HEK293 (cell line): ENCODE measurements around the gene ADGRG7.
A peak's percentile ranks its signal among the peaks of the same experiment; 100 is the strongest.

Source experiments
- CTCF ChIA-PET: fragments of 350-600 bp; formaldehyde crosslinking; extraction: SDS; loops from one replicate; lab custom pipeline; 2021; ENCODE audit warnings: antibody characterized with exemption; lab: Yijun Ruan, JAX
- POLR2A ChIA-PET: fragments of 300-600 bp; formaldehyde crosslinking; extraction: SDS; loops from one replicate; lab custom pipeline; 2020; ENCODE audit warnings: antibody characterized with exemption, inconsistent platforms; lab: Yijun Ruan, JAX
- H3K27ac ChIP-seq: fragments of 200-500 bp; sonication (Bioruptor generic); 2 replicates; pipeline ENCODE4 v1.5.1; 2014; ENCODE audit warnings: low read depth, low read length, control low read depth, inconsistent platforms; ENCODE audit errors: extremely low read depth
- H3K36me3 ChIP-seq, 2 experiments: fragments of 200-500 bp in 1 of 2; sonication (Bioruptor generic) in 1 of 2; 1 replicate in 1 of 2; 2 replicates in 1 of 2; pipeline ENCODE4 v1.5.1; 2014 to 2017; ENCODE audit warnings: inconsistent platforms in 2 of 2, low read length in 2 of 2; ENCODE audit not compliant: control insufficient read depth in 2 of 2, insufficient read depth in 1 of 2
- H3K4me1 ChIP-seq: fragments of 200-500 bp; sonication (Bioruptor generic); 2 replicates; pipeline ENCODE4 v1.5.1; 2014; ENCODE audit warnings: mild to moderate bottlenecking, low read length, inconsistent platforms; ENCODE audit not compliant: control insufficient read depth, insufficient read depth
- H3K4me3 ChIP-seq: 2 replicates; pipeline ENCODE4 v1.5.1; 2011; ENCODE audit warnings: low read depth, mild to moderate bottlenecking, control low read depth, low read length, moderate library complexity
- H3K9me3 ChIP-seq: fragments of 200-500 bp; sonication (Bioruptor generic); 2 replicates; pipeline ENCODE4 v1.5.1; 2014; ENCODE audit warnings: low read depth, low read length, inconsistent platforms; ENCODE audit not compliant: control insufficient read depth, insufficient read depth
- GLIS2 ChIP-seq: fragments of 450-650 bp; formaldehyde crosslinking; IDR thresholded peaks from 2 replicates; pipeline ENCODE4 v1.5.1; 2016; ENCODE audit warnings: missing biosample characterization, missing genetic modification characterization
- HIC1 ChIP-seq: fragments of 450-650 bp; formaldehyde crosslinking; IDR thresholded peaks from 2 replicates; pipeline ENCODE4 v1.5.1; 2016; ENCODE audit warnings: missing biosample characterization, missing genetic modification characterization
- HOXD13 ChIP-seq: sonication (generic); formaldehyde crosslinking; IDR thresholded peaks from 2 replicates; pipeline ENCODE4 v1.8.0; 2022; ENCODE audit warnings: missing genetic modification reagents, borderline replicate concordance
- PRDM6 ChIP-seq: fragments of 450-650 bp; formaldehyde crosslinking; IDR thresholded peaks from 2 replicates; pipeline ENCODE4 v1.5.1; 2017; ENCODE audit warnings: missing biosample characterization, missing genetic modification characterization
- SCRT1 ChIP-seq: fragments of 450-650 bp; formaldehyde crosslinking; IDR thresholded peaks from 2 replicates; pipeline ENCODE4 v1.5.1; 2016; ENCODE audit warnings: missing biosample characterization, missing genetic modification characterization, borderline replicate concordance
- SCRT2 ChIP-seq: fragments of 450-650 bp; formaldehyde crosslinking; IDR thresholded peaks from 2 replicates; pipeline ENCODE4 v1.5.1; 2016; ENCODE audit warnings: missing biosample characterization, missing genetic modification characterization
- SP2 ChIP-seq: fragments of 450-650 bp; formaldehyde crosslinking; IDR thresholded peaks from 2 replicates; pipeline ENCODE4 v1.5.1; 2016; ENCODE audit warnings: missing biosample characterization, missing genetic modification characterization
- TCF7L2 ChIP-seq: IDR thresholded peaks from 2 replicates; pipeline ENCODE4 v1.6.1; 2011; ENCODE audit warnings: low read depth, mild to moderate bottlenecking, inconsistent platforms, low read length, moderate library complexity, borderline replicate concordance
- ZBTB20 ChIP-seq: fragments of 450-650 bp; formaldehyde crosslinking; IDR thresholded peaks from 2 replicates; pipeline ENCODE4 v1.5.1; 2016; ENCODE audit warnings: missing biosample characterization, missing genetic modification characterization
- ZNF114 ChIP-seq: fragments of 450-650 bp; formaldehyde crosslinking; IDR thresholded peaks from 2 replicates; pipeline ENCODE4 v1.5.0; 2017; ENCODE audit warnings: missing biosample characterization, missing genetic modification characterization
- ZNF140 ChIP-seq: fragments of 450-650 bp; formaldehyde crosslinking; IDR thresholded peaks from 2 replicates; pipeline ENCODE4 v1.5.1; 2016; ENCODE audit warnings: missing biosample characterization, missing genetic modification characterization
- ZNF202 ChIP-seq: fragments of 450-650 bp; formaldehyde crosslinking; IDR thresholded peaks from 2 replicates; pipeline ENCODE4 v1.5.1; 2016; ENCODE audit warnings: missing biosample characterization, missing genetic modification characterization, borderline replicate concordance
- ZNF324 ChIP-seq: fragments of 450-650 bp; formaldehyde crosslinking; IDR thresholded peaks from 2 replicates; pipeline ENCODE4 v1.5.1; 2016; ENCODE audit warnings: missing biosample characterization, missing genetic modification characterization
- ZNF335 ChIP-seq: fragments of 450-650 bp; formaldehyde crosslinking; conservative IDR thresholded peaks from 2 replicates; pipeline ENCODE4 v1.5.1; 2016; ENCODE audit warnings: missing biosample characterization, missing genetic modification characterization
- ZNF341 ChIP-seq: fragments of 450-650 bp; formaldehyde crosslinking; IDR thresholded peaks from 2 replicates; pipeline ENCODE4; 2016; ENCODE audit warnings: low read depth, missing biosample characterization, missing genetic modification characterization
- ZNF391 ChIP-seq: fragments of 450-650 bp; formaldehyde crosslinking; IDR thresholded peaks from 2 replicates; pipeline ENCODE4 v1.5.1; 2016; ENCODE audit warnings: low read depth, missing biosample characterization, missing genetic modification characterization, borderline replicate concordance
- ZNF548 ChIP-seq: fragments of 450-650 bp; formaldehyde crosslinking; IDR thresholded peaks from 2 replicates; pipeline ENCODE4 v1.5.1; 2016; ENCODE audit warnings: missing biosample characterization, missing genetic modification characterization
- ZNF549 ChIP-seq: fragments of 450-650 bp; IDR thresholded peaks from 2 replicates; pipeline ENCODE4 v1.5.1; 2018; ENCODE audit warnings: missing biosample characterization, missing genetic modification characterization, mild to moderate bottlenecking, inconsistent platforms, moderate library complexity
- ZNF629 ChIP-seq: fragments of 450-650 bp; formaldehyde crosslinking; IDR thresholded peaks from 2 replicates; pipeline ENCODE4 v1.5.1; 2017; ENCODE audit warnings: missing biosample characterization, missing genetic modification characterization
- ZNF660 ChIP-seq: fragments of 450-650 bp; IDR thresholded peaks from 2 replicates; pipeline ENCODE4 v1.5.1; 2018; ENCODE audit warnings: missing biosample characterization, mild to moderate bottlenecking, missing genetic modification characterization
- ZNF768 ChIP-seq: fragments of 450-650 bp; formaldehyde crosslinking; IDR thresholded peaks from 2 replicates; pipeline ENCODE4 v1.5.1; 2018; ENCODE audit warnings: missing biosample characterization, mild to moderate bottlenecking, missing genetic modification characterization
- ZSCAN23 ChIP-seq: fragments of 450-650 bp; formaldehyde crosslinking; IDR thresholded peaks from 2 replicates; pipeline ENCODE4 v1.5.1; 2016; ENCODE audit warnings: missing biosample characterization, missing genetic modification characterization
- TF ChIP-seq, protein P1 (sequence below): fragments of 450-650 bp; IDR thresholded peaks from 2 replicates; pipeline ENCODE4 v1.5.1; 2018; ENCODE audit warnings: missing biosample characterization, mild to moderate bottlenecking, missing genetic modification characterization
- TF ChIP-seq, protein P2 (sequence below): fragments of 450-650 bp; formaldehyde crosslinking; IDR thresholded peaks from 2 replicates; pipeline ENCODE4 v1.5.1; 2016; ENCODE audit warnings: missing biosample characterization, missing genetic modification characterization
- TF ChIP-seq, protein P3 (sequence below): sonication (generic); formaldehyde crosslinking; IDR thresholded peaks from 2 replicates; pipeline ENCODE4 v1.8.1; 2022; ENCODE audit warnings: mild to moderate bottlenecking, moderate library complexity, missing genetic modification reagents

Gene ADGRG7

DNA sequence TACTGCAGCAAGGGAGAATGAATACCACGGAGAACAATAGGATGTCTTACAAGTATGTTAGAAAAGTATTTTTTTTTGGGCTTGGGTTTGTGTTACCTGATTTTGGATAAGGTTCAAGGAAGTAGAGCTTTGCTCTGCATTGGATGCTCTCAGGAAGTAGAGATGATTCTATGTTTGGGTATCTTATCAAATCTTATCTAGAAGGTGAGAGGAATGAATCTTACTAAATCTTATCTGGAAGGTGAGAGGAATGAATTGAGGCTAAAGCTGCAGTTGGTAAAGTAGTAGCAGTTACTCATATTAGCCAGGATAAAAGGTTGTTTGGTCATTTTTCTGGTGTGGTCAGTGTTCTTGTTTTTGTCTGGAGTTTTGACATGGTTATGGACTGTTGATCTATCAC lies 117.3 kb downstream of the ADGRG7 start:
- H3K4me1 ChIP-seq: no peaks in the 10 kb centered on the region
- no peak overlapping the region for H3K4me3 ChIP-seq
- CTCF ChIA-PET: interaction anchor here (0.5 to 1.4 kb wide), 4 partner anchors 9 to 895 kb away, joined by 3 to 4 read pairs (median 3); no protein-coding TSS in a partner anchor
- no peak overlapping the region for H3K27ac ChIP-seq
- H3K36me3 ChIP-seq: peaks cover 25 to 75% of the 10 kb centered on the region in 2 experiments
- no peaks in the 10 kb centered on the region for H3K9me3 ChIP-seq
- POLR2A ChIA-PET: interaction anchor here (2.9 kb wide), 1 partner anchor 18 kb away, joined by 9 read pairs; the partner anchor contains the start of gene TFG
- TF ChIP-seq SP2 (tag by site-specific recombination) (no peak), ZNF391 (tag by site-specific recombination) (no peak), HOXD13 (no peak), GLIS2 (tag by site-specific recombination) (no peak), HIC1 (tag by site-specific recombination) (no peak), TCF7L2 (no peak), ZNF140 (tag by site-specific recombination) (no peak), PRDM6 (tag by site-specific recombination) (no peak)
- TF ChIP-seq, protein P1, sequence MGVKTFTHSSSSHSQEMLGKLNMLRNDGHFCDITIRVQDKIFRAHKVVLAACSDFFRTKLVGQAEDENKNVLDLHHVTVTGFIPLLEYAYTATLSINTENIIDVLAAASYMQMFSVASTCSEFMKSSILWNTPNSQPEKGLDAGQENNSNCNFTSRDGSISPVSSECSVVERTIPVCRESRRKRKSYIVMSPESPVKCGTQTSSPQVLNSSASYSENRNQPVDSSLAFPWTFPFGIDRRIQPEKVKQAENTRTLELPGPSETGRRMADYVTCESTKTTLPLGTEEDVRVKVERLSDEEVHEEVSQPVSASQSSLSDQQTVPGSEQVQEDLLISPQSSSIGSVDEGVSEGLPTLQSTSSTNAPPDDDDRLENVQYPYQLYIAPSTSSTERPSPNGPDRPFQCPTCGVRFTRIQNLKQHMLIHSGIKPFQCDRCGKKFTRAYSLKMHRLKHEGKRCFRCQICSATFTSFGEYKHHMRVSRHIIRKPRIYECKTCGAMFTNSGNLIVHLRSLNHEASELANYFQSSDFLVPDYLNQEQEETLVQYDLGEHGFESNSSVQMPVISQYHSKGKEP (tag by site-specific recombination): no peak

DNA sequence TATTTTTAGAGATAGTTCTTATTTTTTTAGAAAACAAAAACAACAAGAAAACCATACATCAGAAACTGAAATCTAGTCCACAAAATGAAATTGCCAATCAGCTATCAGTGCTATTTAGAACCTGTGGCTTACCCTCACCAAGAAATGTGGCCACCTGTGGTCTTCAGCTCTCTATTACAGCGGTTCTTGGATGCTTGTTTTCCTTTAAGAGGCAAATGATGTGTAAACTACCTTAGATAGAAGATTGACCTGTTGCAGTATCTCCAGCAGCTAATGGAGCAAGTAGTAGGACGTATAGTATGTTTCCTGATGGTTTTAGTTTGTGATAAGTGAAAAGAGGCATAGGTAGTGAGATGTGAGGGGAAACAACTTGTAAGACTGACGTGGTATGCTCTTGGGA lies 121.1 kb downstream of the ADGRG7 start:
- Histone ChIP-seq H3K4me3 (no peak overlapping the region), H3K36me3 (peaks cover 18 to 70% of the 10 kb centered on the region in 2 experiments), H3K27ac (no peak overlapping the region), H3K4me1 (no peaks in the 10 kb centered on the region), H3K9me3 (no peaks in the 10 kb centered on the region)
- CTCF ChIA-PET: no interaction called here
- no peak for TF ChIP-seq ZNF114 (tag by site-specific recombination)
- no peak for TF ChIP-seq ZNF202 (tag by site-specific recombination)
- TF ChIP-seq SCRT2: peak; percentile 74
- no peak for TF ChIP-seq ZSCAN23
- peak; percentile 22; the same call in 1 of the 2 replicates for TF ChIP-seq SCRT1 (tag by site-specific recombination)
- POLR2A ChIA-PET: no interaction called here

- CTCF ChIA-PET: interaction anchor here (1.4 kb wide), 1 partner anchor 270 kb away, joined by 3 read pairs; no protein-coding TSS in a partner anchor
- H3K9me3 ChIP-seq: no peaks in the 10 kb centered on the region
- H3K27ac ChIP-seq: no peak overlapping the region
- POLR2A ChIA-PET: interaction anchor here (0.5 kb wide), 1 partner anchor 339 kb away, joined by 5 read pairs; no protein-coding TSS in a partner anchor
- H3K4me1 ChIP-seq: no peaks in the 10 kb centered on the region
- no peak overlapping the region for H3K4me3 ChIP-seq
- H3K36me3 ChIP-seq: peaks cover 28 to 70% of the 10 kb centered on the region in 2 experiments
- TF ChIP-seq ZBTB20 (tag by site-specific recombination) (no peak), ZNF324 (tag by site-specific recombination) (no peak), ZNF341 (tag by site-specific recombination) (no peak), ZNF768 (no peak), ZNF629 (tag by site-specific recombination) (no peak), ZNF548 (tag by site-specific recombination) (no peak), ZNF549 (tag by site-specific recombination) (no peak), ZNF660 (tag by site-specific recombination) (no peak), ZNF335 (tag by site-specific recombination) (no peak)
- TF ChIP-seq, protein P2, sequence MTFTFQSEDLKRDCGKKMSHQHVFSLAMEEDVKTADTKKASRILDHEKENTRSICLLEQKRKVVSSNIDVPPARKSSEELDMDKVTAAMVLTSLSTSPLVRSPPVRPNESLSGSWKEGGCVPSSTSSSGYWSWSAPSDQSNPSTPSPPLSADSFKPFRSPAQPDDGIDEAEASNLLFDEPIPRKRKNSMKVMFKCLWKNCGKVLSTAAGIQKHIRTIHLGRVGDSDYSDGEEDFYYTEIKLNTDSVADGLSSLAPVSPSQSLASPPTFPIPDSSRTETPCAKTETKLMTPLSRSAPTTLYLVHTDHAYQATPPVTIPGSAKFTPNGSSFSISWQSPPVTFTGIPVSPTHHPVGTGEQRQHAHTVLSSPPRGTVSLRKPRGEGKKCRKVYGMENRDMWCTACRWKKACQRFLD: no peak
- TF ChIP-seq, protein P3, sequence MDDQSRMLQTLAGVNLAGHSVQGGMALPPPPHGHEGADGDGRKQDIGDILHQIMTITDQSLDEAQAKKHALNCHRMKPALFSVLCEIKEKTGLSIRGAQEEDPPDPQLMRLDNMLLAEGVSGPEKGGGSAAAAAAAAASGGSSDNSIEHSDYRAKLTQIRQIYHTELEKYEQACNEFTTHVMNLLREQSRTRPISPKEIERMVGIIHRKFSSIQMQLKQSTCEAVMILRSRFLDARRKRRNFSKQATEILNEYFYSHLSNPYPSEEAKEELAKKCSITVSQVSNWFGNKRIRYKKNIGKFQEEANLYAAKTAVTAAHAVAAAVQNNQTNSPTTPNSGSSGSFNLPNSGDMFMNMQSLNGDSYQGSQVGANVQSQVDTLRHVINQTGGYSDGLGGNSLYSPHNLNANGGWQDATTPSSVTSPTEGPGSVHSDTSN (CRISPR knock-in tag): no peak
Observed at GRCh38 chr3:100732435-100732834, 123.0 kb downstream of the ADGRG7 start.
